ENCODE measurements around the gene MSMO1.

- TF ChIP-seq CTCF (conservative IDR thresholded peaks at IDR 0.05; ENCODE audit: low read length) = no peak
- no peak for TF ChIP-seq EZH2phosphoT487 (IDR thresholded peaks at IDR 0.05; ENCODE audit: borderline replicate concordance, low read depth, low read length)
These were observed 5.0 kb downstream of the MSMO1 start for GRCh38 chr4:165332502-165332901.

Data from OCI-LY7 (cell line).